Measurements from ENCODE around the gene NR5A2. TPM values are rescaled to one million over a fixed set of nuclear protein-coding genes. Genes with fewer than 3 reads are reported as not detected.

NR5A2 gene
- total RNA-seq, 1 experiment from 2014 or later: 4.7 TPM

DNA sequence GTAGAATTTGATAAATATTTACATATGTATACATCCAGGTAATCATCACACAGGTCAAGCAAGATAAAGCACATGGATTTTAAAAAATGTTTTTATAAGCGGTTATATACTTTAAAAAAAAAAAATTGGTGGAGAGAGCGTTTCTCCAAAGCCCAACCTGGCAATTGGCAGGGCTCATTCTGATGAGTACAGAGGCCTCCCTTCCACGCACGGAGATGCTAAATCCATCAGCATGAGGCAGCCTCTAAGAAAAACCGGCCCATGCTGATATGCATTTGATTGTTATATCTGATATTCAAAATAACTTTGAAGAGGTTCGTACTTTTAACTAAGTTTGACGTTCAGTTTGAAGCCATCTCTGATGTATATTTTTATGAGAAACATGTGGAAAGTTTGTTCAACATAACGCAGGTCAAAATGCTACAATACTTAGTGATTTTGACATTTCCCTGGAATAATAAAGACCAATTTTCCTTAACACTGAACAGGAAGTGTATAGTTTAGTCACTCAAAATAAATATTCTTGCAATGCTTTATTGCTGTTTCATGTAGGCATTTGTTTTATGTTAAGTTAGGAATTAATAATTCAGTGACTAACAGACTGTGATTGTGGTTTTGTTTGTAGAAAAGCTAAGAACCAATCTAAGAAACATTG is 151.7 kb downstream of the NR5A2 start:
- Mint-ChIP-seq H3K9me3 (peaks cover 0 to 3% of the 10 kb centered on the region in 2 experiments; a peak in 2 of 5 replicates), H3K27ac (no peak overlapping the region; a peak in 1 of 7 replicates), H3K27me3 (ENCODE audit: low read depth) (no peaks in the 10 kb centered on the region), H3K4me1 (peaks cover 4% of the 10 kb centered on the region in 2 experiments), H3K4me3 (no peak overlapping the region), H3K36me3 (ENCODE audit: insufficient read depth in 1 of 3, low read depth in 3 of 3) (no peaks in the 10 kb centered on the region; a peak in 1 of 7 replicates)
- no peak overlapping the region for H4K91ac ChIP-seq (ENCODE audit: insufficient read length, low read depth, low read length)
- H4K8ac ChIP-seq (replicated peaks; ENCODE audit: insufficient read length, low read depth, low read length): no peak overlapping the region
- H3K27ac ChIP-seq (ENCODE audit: insufficient read length, low read depth, low read length): no peak overlapping the region
- no peak overlapping the region for H3K23ac ChIP-seq (ENCODE audit: insufficient read length, low read depth, low read length)
- H3K56ac ChIP-seq (ENCODE audit: insufficient read length, low read depth, low read length): no peak overlapping the region
- no peak for DNase-seq
- H3K14ac ChIP-seq (ENCODE audit: insufficient read depth, low read length): no peak overlapping the region
- H3K4me1 ChIP-seq (ENCODE audit: insufficient read depth, low read length): no peaks in the 10 kb centered on the region
- H3K79me1 ChIP-seq (ENCODE audit: insufficient read depth, low read depth, low read length, poor library complexity, severe bottlenecking): no peaks in the 10 kb centered on the region
- H2AK5ac ChIP-seq (ENCODE audit: insufficient read length, low read length): no peak overlapping the region
- H2BK12ac ChIP-seq (ENCODE audit: insufficient read length, low read depth, low read length): no peak overlapping the region
- TF ChIP-seq, protein P1, sequence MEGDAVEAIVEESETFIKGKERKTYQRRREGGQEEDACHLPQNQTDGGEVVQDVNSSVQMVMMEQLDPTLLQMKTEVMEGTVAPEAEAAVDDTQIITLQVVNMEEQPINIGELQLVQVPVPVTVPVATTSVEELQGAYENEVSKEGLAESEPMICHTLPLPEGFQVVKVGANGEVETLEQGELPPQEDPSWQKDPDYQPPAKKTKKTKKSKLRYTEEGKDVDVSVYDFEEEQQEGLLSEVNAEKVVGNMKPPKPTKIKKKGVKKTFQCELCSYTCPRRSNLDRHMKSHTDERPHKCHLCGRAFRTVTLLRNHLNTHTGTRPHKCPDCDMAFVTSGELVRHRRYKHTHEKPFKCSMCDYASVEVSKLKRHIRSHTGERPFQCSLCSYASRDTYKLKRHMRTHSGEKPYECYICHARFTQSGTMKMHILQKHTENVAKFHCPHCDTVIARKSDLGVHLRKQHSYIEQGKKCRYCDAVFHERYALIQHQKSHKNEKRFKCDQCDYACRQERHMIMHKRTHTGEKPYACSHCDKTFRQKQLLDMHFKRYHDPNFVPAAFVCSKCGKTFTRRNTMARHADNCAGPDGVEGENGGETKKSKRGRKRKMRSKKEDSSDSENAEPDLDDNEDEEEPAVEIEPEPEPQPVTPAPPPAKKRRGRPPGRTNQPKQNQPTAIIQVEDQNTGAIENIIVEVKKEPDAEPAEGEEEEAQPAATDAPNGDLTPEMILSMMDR (conservative IDR thresholded peaks at IDR 0.05): no peak
- H3T11ph ChIP-seq (ENCODE audit: low read length): no peak overlapping the region
- H3K79me2 ChIP-seq (ENCODE audit: insufficient read depth, low read length): no peaks in the 10 kb centered on the region
- H2BK20ac ChIP-seq (ENCODE audit: low read depth, low read length, poor library complexity, severe bottlenecking): no peak overlapping the region
- no peaks in the 10 kb centered on the region for H3K9me3 ChIP-seq (ENCODE audit: control insufficient read depth, low read depth, low read length)
- no peak overlapping the region for H3K9ac ChIP-seq (ENCODE audit: extremely low read depth, insufficient read length, low read length)
- no peak overlapping the region for H4K5ac ChIP-seq (ENCODE audit: insufficient read length, low read depth, low read length)
- H3K4ac ChIP-seq (ENCODE audit: low read depth, low read length): no peak overlapping the region
- no peak overlapping the region for H3K4me2 ChIP-seq (ENCODE audit: insufficient read depth, insufficient read length, low read length)
- no peak overlapping the region for H2AFZ ChIP-seq (ENCODE audit: low read length)
- no peak overlapping the region for H3K18ac ChIP-seq (ENCODE audit: insufficient read length, low read depth, low read length)
- H3K23me2 ChIP-seq (ENCODE audit: insufficient read length, low read depth, low read length, poor library complexity, severe bottlenecking): no peaks in the 10 kb centered on the region
- H2BK5ac ChIP-seq (ENCODE audit: insufficient read length, low read length): no peak overlapping the region
- no peaks in the 10 kb centered on the region for H4K20me1 ChIP-seq (ENCODE audit: control insufficient read depth, insufficient read depth, insufficient read length)
- no peak overlapping the region for H2BK15ac ChIP-seq (ENCODE audit: low read depth, low read length)
- WGBS (ENCODE audit: extremely low coverage, insufficient read length, low lambda C conversion rate): no CpG with 5 or more reads among the region's 8 CpGs
- no peaks in the 10 kb centered on the region for H3K27me3 ChIP-seq (ENCODE audit: insufficient read depth, low read length)
- H2BK120ac ChIP-seq (ENCODE audit: low read depth, low read length, poor library complexity, severe bottlenecking): no peak overlapping the region

Measured in H9 (cell line).